ENCODE data around the gene BAK1. TPM values are rescaled to one million over a fixed set of nuclear protein-coding genes. Genes with fewer than 3 reads are reported as not detected.
A peak's percentile ranks its signal among the peaks of the same experiment; 100 is the strongest.

Gene BAK1
- total and polyA plus RNA-seq, 2 of the 13 experiments (the other 11 are each of a cell fraction or from before 2014, with no cell fraction given) = 15.0 to 23.8 TPM

DNA sequence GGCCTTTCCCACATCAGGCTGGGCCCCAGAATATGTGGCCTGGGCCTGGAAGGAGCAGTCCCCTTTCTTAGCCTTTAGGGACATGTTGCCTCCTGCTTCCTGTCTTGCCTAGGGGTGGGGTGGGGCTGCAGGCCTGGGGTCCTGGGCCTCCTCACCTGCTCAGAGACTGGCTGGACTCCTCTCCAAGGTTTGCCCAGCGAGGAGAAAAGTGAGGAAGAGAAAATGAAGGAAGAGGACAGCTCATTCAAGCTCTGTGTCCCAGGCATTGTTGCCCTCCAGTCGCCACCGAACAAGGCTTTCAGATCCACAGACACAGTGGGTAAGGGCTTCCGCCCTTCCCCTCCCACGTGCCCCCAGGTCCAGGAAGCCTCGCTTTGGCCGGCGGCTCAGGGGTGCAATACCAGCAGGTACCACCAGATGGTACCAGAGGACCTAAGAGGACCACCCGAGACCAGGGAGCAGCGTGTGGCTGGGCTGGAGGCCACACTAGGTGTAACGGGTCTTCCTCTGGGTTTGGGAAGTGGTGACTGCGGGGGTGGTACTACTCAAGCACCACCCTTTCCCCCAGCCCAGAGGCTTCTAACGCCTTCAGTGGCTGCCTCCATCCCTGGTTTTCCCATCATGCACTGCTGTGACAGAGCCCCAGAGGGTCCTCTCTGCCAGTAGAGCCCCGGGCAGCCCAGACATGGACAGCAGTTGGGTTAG, 5.5 kb upstream of the BAK1 start (continued):
- TF ChIP-seq, protein P1, sequence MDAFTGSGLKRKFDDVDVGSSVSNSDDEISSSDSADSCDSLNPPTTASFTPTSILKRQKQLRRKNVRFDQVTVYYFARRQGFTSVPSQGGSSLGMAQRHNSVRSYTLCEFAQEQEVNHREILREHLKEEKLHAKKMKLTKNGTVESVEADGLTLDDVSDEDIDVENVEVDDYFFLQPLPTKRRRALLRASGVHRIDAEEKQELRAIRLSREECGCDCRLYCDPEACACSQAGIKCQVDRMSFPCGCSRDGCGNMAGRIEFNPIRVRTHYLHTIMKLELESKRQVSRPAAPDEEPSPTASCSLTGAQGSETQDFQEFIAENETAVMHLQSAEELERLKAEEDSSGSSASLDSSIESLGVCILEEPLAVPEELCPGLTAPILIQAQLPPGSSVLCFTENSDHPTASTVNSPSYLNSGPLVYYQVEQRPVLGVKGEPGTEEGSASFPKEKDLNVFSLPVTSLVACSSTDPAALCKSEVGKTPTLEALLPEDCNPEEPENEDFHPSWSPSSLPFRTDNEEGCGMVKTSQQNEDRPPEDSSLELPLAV (CRISPR knock-in tag; conservative IDR thresholded peaks at IDR 0.05; ENCODE audit: low read depth) = no peak
- TF ChIP-seq, protein P2, sequence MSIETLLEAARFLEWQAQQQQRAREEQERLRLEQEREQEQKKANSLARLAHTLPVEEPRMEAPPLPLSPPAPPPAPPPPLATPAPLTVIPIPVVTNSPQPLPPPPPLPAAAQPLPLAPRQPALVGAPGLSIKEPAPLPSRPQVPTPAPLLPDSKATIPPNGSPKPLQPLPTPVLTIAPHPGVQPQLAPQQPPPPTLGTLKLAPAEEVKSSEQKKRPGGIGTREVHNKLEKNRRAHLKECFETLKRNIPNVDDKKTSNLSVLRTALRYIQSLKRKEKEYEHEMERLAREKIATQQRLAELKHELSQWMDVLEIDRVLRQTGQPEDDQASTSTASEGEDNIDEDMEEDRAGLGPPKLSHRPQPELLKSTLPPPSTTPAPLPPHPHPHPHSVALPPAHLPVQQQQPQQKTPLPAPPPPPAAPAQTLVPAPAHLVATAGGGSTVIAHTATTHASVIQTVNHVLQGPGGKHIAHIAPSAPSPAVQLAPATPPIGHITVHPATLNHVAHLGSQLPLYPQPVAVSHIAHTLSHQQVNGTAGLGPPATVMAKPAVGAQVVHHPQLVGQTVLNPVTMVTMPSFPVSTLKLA (IDR thresholded peaks at IDR 0.05) = no peak
- no peak for TF ChIP-seq ZFP1 (CRISPR knock-in tag; IDR thresholded peaks at IDR 0.05)
- no peak for TF ChIP-seq POGZ (CRISPR knock-in tag; IDR thresholded peaks at IDR 0.05)
- TF ChIP-seq, protein P3, sequence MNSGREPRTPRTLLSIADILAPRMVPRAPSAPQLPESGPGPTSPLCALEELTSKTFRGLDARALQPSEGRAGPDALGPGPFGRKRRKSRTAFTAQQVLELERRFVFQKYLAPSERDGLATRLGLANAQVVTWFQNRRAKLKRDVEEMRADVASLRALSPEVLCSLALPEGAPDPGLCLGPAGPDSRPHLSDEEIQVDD (CRISPR knock-in tag; IDR thresholded peaks at IDR 0.05; ENCODE audit: borderline replicate concordance) = no peak
- TF ChIP-seq, protein P4, sequence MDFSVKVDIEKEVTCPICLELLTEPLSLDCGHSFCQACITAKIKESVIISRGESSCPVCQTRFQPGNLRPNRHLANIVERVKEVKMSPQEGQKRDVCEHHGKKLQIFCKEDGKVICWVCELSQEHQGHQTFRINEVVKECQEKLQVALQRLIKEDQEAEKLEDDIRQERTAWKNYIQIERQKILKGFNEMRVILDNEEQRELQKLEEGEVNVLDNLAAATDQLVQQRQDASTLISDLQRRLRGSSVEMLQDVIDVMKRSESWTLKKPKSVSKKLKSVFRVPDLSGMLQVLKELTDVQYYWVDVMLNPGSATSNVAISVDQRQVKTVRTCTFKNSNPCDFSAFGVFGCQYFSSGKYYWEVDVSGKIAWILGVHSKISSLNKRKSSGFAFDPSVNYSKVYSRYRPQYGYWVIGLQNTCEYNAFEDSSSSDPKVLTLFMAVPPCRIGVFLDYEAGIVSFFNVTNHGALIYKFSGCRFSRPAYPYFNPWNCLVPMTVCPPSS (IDR thresholded peaks at IDR 0.05) = no peak
- TF ChIP-seq ZNF282 (IDR thresholded peaks at IDR 0.05; ENCODE audit: partially characterized antibody) = no peak
- TF ChIP-seq ZNF225 (CRISPR knock-in tag; IDR thresholded peaks at IDR 0.05) = peak; percentile 23; the same call in 1 of the 2 replicates
- no peak for TF ChIP-seq MTA3 (CRISPR knock-in tag; IDR thresholded peaks at IDR 0.05)
- TF ChIP-seq IKZF4 (CRISPR knock-in tag; IDR thresholded peaks at IDR 0.05; ENCODE audit: borderline replicate concordance, low read depth, not compliant biosample characterization) = no peak
- 0 out of 2 replicates have a peak, but pooled peaks have one; percentile 27 for TF ChIP-seq MIXL1 (CRISPR knock-in tag; IDR thresholded peaks at IDR 0.05)
- peak; percentile 36; the same call in 1 of the 2 replicates for TF ChIP-seq ZNF331 (CRISPR knock-in tag; IDR thresholded peaks at IDR 0.05)
- TF ChIP-seq, protein P5, sequence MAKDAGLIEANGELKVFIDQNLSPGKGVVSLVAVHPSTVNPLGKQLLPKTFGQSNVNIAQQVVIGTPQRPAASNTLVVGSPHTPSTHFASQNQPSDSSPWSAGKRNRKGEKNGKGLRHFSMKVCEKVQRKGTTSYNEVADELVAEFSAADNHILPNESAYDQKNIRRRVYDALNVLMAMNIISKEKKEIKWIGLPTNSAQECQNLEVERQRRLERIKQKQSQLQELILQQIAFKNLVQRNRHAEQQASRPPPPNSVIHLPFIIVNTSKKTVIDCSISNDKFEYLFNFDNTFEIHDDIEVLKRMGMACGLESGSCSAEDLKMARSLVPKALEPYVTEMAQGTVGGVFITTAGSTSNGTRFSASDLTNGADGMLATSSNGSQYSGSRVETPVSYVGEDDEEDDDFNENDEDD (CRISPR knock-in tag; IDR thresholded peaks at IDR 0.05; ENCODE audit: borderline replicate concordance) = peak; percentile 53; the same call in 1 of the 2 replicates
- no peak for TF ChIP-seq ARID2 (CRISPR knock-in tag; IDR thresholded peaks at IDR 0.05; ENCODE audit: borderline replicate concordance)
- no peak for TF ChIP-seq ZNF577 (CRISPR knock-in tag; IDR thresholded peaks at IDR 0.05; ENCODE audit: borderline replicate concordance, low read depth)
- TF ChIP-seq ZNF335 (CRISPR knock-in tag; IDR thresholded peaks at IDR 0.05) = no peak
- TF ChIP-seq, protein P6, sequence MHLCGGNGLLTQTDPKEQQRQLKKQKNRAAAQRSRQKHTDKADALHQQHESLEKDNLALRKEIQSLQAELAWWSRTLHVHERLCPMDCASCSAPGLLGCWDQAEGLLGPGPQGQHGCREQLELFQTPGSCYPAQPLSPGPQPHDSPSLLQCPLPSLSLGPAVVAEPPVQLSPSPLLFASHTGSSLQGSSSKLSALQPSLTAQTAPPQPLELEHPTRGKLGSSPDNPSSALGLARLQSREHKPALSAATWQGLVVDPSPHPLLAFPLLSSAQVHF (CRISPR knock-in tag; IDR thresholded peaks at IDR 0.05) = no peak
- no peak for TF ChIP-seq ZNF253 (CRISPR knock-in tag; IDR thresholded peaks at IDR 0.05; ENCODE audit: borderline replicate concordance)
- TF ChIP-seq, protein P7, sequence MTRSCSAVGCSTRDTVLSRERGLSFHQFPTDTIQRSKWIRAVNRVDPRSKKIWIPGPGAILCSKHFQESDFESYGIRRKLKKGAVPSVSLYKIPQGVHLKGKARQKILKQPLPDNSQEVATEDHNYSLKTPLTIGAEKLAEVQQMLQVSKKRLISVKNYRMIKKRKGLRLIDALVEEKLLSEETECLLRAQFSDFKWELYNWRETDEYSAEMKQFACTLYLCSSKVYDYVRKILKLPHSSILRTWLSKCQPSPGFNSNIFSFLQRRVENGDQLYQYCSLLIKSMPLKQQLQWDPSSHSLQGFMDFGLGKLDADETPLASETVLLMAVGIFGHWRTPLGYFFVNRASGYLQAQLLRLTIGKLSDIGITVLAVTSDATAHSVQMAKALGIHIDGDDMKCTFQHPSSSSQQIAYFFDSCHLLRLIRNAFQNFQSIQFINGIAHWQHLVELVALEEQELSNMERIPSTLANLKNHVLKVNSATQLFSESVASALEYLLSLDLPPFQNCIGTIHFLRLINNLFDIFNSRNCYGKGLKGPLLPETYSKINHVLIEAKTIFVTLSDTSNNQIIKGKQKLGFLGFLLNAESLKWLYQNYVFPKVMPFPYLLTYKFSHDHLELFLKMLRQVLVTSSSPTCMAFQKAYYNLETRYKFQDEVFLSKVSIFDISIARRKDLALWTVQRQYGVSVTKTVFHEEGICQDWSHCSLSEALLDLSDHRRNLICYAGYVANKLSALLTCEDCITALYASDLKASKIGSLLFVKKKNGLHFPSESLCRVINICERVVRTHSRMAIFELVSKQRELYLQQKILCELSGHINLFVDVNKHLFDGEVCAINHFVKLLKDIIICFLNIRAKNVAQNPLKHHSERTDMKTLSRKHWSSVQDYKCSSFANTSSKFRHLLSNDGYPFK (CRISPR knock-in tag; IDR thresholded peaks at IDR 0.05; ENCODE audit: borderline replicate concordance) = no peak
- no peak for TF ChIP-seq RARG (CRISPR knock-in tag; IDR thresholded peaks at IDR 0.05; ENCODE audit: low read depth)

Data from HepG2 (cell line).